SW 1271 (cell line): ENCODE data around the gene TEAD1.
A peak's percentile ranks its signal among the peaks of the same experiment; 100 is the strongest.
"Not testable (repeated sequence)": the region's sequence is repeated elsewhere in the genome, so short reads cannot be mapped to it uniquely, and the experiment has no call there.

Source experiments
- DNase-seq, 2 experiments: peaks; one replicate each; lab custom pipeline; 2025; lab: John Stamatoyannopoulos, UW

Gene TEAD1

DNA sequence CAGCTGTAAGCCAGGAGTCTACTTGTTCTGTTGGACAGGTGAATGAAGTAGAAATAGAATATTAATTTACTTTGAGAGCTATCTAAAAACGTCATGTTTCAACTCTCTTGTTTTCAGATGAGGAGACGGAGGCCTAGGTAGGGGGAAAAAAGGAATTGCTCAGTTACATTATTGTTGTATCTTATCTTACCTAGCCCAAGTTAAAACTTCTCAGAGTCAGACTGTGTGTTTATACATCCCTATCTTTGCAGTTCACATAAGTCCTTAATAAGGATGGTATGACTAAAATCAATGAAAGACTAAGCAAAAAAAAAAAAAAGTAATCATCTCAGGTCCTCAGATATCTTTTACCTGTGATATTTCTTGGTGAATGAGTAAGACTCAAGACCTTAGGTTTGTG, 62.8 kb downstream of the TEAD1 start:
- no peak for DNase-seq

GRCh38 chr11:12741671-12742216, 67.5 kb downstream of the TEAD1 start:
- no peak for DNase-seq

GRCh38 chr11:12743834-12744449, 69.7 kb downstream of the TEAD1 start:
- no peak for DNase-seq

DNA sequence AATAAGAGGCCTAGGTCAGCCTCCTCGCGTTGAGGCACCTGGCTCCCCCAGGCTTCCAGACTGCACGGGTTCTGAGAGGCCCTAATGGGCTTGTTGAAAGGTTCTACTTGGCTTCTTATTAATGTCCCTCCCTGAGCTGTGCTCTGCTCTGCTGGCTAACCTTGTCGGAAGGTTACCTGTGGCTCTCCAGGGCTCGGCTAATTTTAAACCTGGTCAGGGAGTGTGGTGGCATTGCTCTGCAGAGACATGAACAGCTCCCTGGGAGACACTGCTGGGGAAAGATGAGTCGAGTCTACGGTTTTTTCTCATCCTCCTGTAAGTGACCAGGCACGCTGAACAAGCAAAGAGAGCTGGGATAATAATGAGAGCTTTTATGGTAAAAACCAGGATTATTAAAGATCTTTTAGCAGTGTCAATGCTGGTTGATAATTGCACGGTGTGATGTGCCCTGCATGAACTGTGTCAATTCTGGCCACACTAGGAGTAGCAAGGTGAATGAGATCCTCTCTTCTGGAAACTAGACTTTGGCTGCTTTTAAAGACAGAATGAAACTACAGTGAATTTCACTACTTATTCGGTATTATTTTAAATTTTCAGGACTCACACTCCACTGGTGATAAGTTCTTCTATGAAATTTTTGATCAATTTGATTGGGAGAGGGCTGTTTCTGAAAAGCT, 70.7 kb downstream of the TEAD1 start:
- no peak for DNase-seq

GRCh38 chr11:12745787-12746186, 71.6 kb downstream of the TEAD1 start:
- no peak for DNase-seq

- no peak for DNase-seq
Observed at GRCh38 chr11:12746593-12747097, 72.4 kb downstream of the TEAD1 start.

DNA sequence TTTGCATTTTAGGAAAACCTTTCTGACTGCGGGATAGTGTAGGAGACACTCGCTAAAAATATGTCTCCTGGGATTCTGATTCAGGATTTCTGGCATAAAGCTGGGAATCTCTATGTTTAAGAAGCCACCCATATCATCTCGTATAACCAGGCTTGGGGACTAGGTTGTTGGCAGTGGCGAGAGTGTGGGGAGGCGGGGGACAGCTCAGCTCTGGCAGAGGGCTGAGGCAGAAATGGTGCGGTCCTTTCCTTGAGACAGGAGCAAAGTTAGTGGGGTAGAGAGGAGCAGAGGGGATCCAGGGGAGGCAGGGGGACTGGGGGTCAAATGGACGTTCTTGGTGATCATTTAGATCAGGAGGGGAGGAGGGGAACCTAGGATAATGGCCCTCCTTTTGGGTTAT, 74.3 kb downstream of the TEAD1 start:
- DNase-seq = no peak

- DNase-seq = no peak
Observed at GRCh38 chr11:12749442-12749841, 75.2 kb downstream of the TEAD1 start.

DNA sequence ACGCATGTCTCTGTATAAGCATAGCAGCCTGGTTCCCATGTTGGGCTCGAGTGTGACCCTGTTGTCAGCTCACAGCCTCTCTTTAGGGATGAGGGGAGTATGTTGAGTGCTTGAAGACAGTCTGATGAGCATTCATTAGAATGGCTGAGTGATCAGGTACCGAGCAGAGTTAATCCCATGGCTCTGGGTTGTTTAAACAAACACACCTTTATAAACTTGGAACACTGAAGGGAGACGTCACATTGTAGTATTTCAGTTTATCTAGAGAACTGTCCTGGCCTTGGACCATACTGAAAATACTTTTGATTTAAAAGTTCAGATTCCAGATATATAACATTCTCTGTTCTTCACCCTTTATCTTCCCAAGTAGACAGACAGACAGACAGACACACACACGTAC, 76.0 kb downstream of the TEAD1 start:
- no peak for DNase-seq

DNA sequence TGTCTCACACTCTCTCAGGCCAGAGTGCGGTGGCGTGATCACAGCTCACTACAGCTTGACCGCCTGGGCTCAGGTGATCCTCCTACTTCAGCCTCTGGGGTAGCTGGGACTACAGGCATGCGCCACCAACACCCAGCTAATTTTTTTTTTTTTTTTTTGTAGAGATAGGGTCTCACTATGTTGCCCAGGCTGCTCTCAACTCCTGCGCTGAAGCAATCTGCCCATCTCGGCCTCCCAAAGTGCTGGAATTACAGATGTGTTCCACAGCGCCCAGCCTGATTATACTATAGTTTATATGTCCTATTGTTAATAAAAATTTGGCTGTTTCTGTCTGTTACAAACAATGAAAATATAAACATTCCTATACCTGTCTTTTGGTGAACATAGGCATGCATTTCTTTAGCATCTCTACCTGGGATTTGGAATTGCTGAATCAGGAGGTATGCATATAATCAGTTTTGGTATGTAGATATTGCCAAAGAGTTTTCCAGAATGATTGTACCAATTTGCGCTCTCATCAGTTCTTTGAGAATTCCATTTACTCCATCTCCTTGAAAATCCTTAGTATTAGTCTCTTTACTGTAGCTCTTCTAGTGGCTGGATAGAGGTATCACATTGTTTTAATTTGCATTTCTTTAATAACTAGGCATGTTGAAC, 78.8 kb downstream of the TEAD1 start:
- no peak for DNase-seq

DNA sequence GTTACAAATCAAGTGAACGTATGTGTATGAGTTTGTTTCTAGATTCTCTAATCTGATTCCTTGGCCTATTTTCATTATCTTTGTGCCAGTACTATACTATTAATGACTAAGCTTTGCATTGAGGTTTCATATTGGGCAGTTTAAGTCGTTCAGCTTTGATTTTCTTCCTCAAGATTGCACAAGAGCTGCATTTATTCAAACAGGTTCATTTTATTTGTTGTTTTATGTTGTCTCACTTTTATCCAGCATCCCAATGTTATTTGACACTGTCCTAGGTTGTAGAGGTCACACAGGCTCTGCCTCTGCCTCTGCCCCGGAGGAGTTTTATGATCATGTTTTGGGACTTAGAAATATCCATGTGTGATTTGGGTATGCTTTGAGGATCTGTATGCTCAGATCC, 79.8 kb downstream of the TEAD1 start:
- DNase-seq = no peak

- DNase-seq = no peak
Observed at GRCh38 chr11:12754582-12755234, 80.5 kb downstream of the TEAD1 start.

DNA sequence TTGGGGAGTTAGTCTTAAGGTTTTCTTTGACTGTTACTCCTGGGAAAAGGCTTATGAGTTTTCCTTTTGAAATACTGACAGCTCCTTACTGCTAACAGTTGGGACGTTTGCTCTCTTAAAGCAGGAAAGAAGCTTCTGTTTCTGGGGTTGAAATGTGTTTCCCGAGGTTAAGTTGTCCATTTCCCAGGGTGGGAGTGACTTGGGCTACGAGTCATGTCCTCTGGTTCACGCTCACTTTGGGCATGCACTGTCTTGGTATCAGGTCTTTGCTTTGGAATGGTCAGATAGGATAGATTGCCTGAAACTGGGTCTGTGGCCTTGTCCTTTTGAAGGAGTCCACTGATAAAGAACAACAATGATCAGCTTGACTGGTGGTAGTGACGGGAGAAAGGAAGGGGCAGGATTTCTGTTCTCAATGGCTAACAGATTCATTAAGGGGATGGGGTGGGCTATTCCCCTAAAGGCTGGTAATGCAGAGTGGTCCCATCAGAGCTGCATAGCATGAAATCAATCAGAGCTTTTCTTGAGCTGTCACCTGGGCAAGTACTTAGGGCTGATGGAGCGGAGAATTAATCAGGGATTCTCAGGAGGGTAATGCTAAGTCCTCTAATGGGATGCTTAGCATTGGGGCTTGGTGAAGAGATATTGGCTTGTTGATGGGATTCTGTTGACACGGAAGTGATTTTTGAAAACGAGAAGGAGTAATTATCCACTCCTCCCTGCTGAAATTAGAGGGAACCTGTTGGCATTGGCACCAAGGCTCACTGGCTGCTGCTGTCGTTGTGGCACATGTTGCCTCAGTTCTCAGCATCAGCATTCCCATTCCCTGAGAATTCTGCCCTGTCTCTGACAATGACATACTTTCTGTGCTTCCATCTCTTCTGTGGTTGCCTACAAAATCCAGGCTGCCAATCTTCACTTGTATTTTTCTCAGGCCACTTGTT, 81.6 kb downstream of the TEAD1 start:
- no peak for DNase-seq

DNA sequence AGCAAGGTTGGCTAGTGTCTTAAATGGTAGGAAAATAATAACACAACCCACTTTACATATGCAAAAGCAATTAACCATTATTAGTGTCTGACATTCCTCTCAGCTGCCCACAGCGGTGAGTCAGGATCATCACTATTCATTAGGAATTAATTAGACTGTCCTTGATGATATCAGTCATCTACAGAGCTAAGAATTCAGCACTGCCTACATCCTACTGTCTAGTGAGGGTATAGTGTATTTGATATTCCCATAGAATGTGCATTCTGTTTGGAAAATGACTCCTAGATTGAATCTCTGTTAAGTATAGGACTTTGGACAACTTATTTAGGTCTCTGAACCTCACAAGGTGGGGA, 82.2 kb downstream of the TEAD1 start:
- no peak for DNase-seq

DNA sequence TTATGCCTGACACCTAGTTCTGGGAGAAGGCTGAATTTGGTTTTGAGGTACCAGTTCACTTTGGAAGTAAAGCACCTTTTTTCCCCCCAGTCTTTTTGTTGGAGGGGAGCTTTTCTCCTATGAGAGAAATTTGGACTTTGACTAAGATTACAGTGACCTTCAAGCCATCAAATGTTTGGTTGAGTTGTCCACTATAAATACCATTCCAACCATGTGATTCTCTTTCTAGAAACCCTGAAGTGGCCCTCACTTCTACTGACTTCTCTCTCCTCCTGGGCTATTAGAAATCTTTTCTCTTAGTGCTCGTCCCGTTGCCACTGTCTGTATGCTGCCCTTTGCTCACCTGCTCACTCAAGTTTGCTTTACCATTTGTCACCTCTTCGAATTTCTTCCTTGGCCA, 82.6 kb downstream of the TEAD1 start:
- no peak for DNase-seq

- DNase-seq = no peak
Observed at GRCh38 chr11:12757416-12757815, 83.2 kb downstream of the TEAD1 start.

DNA sequence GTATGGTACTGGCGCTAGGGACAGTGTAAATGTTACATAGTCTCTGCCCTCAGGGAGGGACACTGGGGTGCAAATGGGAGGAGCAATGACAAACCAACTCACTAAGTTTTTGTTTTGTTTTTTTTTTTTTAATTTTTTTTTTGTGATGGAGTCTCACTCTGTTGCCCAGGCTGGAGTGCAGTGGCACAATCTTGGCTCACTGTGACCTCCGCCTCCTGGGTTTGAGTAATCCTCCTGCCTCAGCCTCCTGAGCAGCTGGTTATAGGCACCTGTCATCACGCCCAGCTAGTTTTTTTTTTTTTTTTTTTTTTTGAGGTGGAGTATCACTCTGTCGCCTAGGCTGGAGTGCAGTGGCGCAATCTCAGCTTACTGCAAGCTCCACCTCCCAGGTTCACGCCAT, 83.9 kb downstream of the TEAD1 start:
- not testable (repeated sequence) for DNase-seq

GRCh38 chr11:12761029-12761428, 86.8 kb downstream of the TEAD1 start:
- DNase-seq = peak in 1 of 2 experiments; percentile 40

- no peak for DNase-seq
Observed at GRCh38 chr11:12762278-12762677, 88.1 kb downstream of the TEAD1 start.

DNA sequence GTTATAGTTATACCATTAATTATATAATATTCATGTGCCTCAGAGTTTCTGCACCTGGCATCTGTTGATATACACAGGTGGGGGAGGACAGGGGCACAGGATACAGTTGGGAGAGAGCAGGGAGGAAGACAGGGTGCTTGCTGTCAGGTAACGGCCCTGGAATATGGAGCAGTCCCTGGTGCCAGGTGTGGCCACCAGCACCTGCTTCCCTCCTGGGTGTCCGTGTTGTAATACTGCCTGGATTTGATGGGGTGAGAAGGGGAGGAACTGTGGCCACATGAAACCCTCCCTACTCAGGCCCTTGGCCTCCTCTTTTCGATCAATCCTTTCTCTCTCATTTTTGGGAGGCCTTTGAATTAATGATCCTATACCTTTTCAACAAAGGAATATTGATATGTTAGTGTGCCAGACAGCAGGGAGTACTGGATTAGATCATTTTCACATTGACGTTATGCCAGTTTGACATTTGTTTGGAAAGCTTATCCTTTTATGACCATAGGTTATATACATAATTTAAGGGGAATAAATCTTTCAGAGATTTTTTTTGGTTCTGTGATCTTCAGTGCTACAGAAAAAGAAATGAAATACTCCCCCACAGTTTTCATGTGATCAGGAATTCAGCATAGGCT, 88.6 kb downstream of the TEAD1 start:
- no peak for DNase-seq
